ENCODE data around the gene PGBD2. TPM values are rescaled to one million over a fixed set of nuclear protein-coding genes. Genes with fewer than 3 reads are reported as not detected.

The PGBD2 gene
- total and polyA plus RNA-seq, 9 of the 15 experiments (the other 6 are each of a cell fraction or from before 2014, with no cell fraction given) = 11.9 to 21.8 (median 14.7) TPM

DNA sequence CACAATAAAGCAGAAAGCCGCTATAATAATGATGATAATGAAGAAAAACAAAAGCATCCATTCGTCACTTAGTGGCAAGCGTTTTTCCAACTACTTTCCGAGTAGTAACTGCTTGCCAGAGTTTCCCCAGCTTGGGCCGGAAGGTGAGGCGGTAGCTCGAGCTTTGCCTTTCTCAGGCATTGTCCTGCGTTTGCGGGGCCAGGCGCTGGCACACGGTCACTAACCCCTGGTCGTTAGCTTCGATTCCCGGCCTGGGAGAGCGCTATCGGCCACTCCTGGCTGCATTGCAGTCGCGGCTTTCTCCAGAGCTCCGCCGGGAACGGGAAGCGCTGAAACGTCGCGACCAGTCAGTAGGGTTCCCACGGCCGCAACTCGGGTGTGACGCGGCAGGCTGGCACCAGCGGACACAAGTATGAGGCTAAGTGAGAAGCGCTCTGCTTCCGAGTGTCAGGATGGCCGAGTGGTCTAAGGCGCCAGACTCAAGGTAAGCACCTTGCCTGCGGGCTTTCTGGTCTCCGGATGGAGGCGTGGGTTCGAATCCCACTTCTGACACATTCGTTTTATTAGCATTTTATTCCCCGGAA, 32.5 kb upstream of the PGBD2 start (continued):
- TF ChIP-seq RBFOX2 (IDR thresholded peaks at IDR 0.05; ENCODE audit: low read depth, low read length) (peak; percentile 91), EWSR1 (IDR thresholded peaks at IDR 0.05; ENCODE audit: borderline replicate concordance, low read depth, partially characterized antibody) (no peak), HMGN3 (IDR thresholded peaks at IDR 0.05; ENCODE audit: borderline replicate concordance, extremely low read depth, insufficient read length, low read depth, low read length) (peak; percentile 62), ZNF830 (CRISPR knock-in tag; IDR thresholded peaks at IDR 0.05) (no peak), PCBP2 (IDR thresholded peaks at IDR 0.05; ENCODE audit: low read depth, low read length, poor library complexity, severe bottlenecking) (no peak), ZBTB8A (IDR thresholded peaks at IDR 0.05; ENCODE audit: partially characterized antibody) (peak; percentile 74), MITF (IDR thresholded peaks at IDR 0.05) (no peak), MTA3 (IDR thresholded peaks at IDR 0.05; ENCODE audit: borderline replicate concordance) (no peak; the same call in none of the 2 replicates), ZNF583 (CRISPR knock-in tag; IDR thresholded peaks at IDR 0.05) (0 out of 2 replicates have a peak, but pooled peaks have one; percentile 8), ZNF41 (CRISPR knock-in tag; conservative IDR thresholded peaks at IDR 0.05) (no peak), KLF10 (CRISPR knock-in tag; IDR thresholded peaks at IDR 0.05) (no peak), ARID4B (CRISPR knock-in tag; IDR thresholded peaks at IDR 0.05) (no peak; the same call in none of the 2 replicates), ETV1 (tag; conservative IDR thresholded peaks at IDR 0.05; ENCODE audit: low read depth) (peak; percentile 87), TEAD4 (IDR thresholded peaks at IDR 0.05; ENCODE audit: low read length) (no peak), TEAD4 (CRISPR knock-in tag; IDR thresholded peaks at IDR 0.05; ENCODE audit: borderline replicate concordance) (no peak)
- TF ChIP-seq, protein P1, sequence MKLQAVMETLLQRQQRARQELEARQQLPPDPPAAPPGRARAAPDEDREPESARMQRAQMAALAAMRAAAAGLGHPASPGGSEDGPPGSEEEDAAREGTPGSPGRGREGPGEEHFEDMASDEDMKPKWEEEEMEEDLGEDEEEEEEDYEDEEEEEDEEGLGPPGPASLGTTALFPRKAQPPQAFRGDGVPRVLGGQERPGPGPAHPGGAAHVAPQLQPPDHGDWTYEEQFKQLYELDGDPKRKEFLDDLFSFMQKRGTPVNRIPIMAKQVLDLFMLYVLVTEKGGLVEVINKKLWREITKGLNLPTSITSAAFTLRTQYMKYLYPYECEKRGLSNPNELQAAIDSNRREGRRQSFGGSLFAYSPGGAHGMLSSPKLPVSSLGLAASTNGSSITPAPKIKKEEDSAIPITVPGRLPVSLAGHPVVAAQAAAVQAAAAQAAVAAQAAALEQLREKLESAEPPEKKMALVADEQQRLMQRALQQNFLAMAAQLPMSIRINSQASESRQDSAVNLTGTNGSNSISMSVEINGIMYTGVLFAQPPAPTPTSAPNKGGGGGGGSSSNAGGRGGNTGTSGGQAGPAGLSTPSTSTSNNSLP (IDR thresholded peaks at IDR 0.05; ENCODE audit: borderline replicate concordance, low read depth, low read length) = no peak
- TF ChIP-seq, protein P2, sequence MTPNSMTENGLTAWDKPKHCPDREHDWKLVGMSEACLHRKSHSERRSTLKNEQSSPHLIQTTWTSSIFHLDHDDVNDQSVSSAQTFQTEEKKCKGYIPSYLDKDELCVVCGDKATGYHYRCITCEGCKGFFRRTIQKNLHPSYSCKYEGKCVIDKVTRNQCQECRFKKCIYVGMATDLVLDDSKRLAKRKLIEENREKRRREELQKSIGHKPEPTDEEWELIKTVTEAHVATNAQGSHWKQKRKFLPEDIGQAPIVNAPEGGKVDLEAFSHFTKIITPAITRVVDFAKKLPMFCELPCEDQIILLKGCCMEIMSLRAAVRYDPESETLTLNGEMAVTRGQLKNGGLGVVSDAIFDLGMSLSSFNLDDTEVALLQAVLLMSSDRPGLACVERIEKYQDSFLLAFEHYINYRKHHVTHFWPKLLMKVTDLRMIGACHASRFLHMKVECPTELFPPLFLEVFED (CRISPR knock-in tag; conservative IDR thresholded peaks at IDR 0.05) = no peak
